ENCODE results near the gene ZBTB42.

- TF ChIP-seq POLR2AphosphoS5 (IDR thresholded peaks at IDR 0.05; ENCODE audit: low read depth, low read length) (no peak), TAF1 (IDR thresholded peaks at IDR 0.05; ENCODE audit: borderline replicate concordance, insufficient read depth, low read length) (no peak), REST (IDR thresholded peaks at IDR 0.05; ENCODE audit: insufficient read depth in 1 of 2, low read depth in 2 of 2, low read length in 2 of 2) (no peak)
These were observed 15.2 kb upstream of the ZBTB42 start for GRCh38 chr14:104785708-104786080.
